Measurements from ENCODE around the gene DNPH1.

DNPH1 gene

DNA sequence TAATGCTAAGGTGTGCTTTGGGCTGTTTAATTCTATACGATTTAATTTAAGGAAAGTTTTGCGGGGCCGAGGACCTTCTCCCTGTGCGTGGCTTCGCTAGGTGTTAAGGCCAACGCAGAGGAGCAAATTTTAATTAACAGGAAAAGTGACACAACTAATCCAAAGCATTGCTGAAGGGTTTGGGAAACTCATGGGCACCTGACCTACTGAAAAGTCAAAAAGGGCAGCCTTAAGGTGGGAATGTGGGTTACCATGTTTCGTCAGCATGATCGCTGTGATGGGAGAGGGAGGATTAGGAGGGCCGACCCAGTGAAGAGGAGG, 47.7 kb downstream of the DNPH1 start:
- no peak for DNase-seq (ENCODE audit: low spot score)

DNA sequence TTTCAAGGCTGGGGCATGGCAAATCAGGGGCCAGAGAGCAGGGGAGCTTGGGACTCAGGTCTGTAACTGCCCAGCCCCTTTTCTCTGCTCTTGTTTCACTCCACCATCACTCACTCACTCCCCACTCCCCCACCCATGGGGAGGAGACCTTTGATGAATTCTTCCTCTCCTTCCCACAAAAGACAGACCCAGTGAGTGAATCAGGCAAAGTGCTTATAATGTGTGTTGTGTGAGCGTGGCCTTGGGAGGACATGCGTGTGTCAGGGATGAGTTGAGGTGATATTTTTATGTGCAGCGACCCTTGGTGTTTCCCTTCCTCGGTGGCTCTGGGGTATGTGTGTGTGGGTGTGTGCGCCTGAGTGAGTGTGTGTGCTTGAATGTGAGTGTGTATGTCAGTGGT, 48.3 kb downstream of the DNPH1 start:
- DNase-seq (ENCODE audit: low spot score): no peak

DNA sequence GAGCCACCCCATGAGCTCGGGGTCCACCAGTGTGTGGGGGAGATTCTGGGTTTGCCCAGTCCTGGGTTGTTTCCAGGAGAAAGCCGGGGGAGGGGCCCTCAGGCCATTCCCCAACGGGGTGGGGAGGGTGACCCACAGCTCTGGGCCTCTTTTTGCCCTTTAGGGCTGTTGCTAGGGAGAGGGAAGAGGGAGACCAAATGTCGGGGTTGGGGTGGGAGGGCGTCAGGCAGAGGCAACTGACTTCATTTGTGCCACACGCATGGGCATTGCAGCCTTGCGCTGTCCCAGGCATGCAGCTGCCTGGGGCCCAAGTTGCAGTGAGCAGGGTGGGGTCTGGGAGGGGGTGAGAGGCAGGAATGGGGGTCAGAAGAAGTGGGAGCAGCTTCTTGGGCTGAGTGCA, 49.2 kb downstream of the DNPH1 start:
- DNase-seq (ENCODE audit: low spot score): no peak

DNA sequence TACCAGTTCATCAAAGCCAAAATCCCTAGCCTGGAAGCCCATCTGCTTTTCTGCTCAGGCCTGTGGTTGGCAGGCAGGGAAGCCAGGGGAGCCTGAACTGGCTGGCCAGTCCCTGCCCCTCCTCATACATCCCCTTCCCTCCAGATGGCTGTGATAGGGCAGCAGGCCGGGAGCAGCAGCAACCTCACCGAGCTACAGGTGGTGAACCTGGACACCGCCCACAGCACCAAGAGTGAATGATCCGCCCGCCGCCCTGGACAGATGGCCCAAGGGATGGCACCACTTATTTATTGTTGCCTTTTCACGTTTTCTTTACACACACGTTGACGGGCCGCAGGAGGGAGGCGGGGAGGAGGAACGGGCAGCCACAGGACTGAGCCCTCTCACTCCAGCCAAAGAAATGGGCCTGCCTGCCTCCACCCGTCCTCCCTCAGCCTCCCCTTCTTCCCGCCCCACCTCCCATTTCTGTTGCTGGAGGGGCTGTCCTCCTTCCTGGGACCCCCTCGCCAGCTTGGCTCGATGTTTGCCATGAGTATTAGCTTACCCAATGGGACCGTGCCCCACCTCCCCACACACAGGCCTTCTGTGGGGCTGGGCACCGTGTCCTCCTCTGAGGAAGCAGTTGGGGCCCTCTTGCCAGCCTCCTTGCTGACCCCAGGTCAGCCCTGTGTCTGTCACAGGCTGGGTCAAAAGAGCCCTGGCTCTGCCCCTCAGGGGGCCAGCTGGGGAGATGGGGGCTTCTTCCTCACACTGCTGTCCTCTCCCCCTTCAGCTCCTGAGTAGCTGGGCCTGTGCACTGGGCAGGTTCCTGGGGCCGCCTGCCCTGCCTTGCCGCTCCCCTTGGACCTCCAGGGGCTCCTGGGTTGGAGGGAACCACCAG, 50.1 kb downstream of the DNPH1 start:
- no peak for DNase-seq (ENCODE audit: low spot score)

DNA sequence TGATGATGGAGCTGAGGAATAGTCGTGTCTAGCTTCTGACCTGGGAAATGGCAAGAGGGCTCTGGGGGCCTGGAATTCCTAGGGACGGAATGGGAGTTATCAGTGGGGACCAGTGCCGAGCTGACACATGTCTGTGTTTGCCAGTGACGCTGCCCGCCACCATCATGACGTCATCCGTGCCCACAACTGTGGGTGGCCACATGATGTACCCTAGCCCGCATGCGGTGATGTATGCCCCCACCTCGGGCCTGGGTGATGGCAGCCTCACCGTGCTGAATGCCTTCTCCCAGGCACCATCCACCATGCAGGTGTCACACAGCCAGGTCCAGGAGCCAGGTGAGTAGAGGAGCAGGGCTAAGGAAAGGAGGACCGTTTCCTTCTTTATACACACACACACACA, 51.1 kb downstream of the DNPH1 start:
- DNase-seq (ENCODE audit: low spot score): no peak

DNA sequence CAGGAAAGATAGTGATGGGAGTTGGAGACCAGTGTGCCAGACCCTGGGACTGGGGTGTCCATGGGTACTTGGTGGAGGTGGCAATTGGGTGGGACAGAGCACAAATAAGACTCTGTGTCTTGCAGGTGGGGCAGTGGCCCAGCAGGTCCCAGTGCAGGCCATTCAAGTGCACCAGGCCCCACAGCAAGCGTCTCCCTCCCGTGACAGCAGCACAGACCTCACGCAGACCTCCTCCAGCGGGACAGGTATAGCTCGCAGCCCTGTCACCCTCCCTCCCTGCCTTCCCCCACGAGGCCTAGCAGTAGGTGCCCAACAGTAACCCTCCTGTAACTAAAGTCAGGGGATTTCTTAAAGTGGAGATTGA, 52.9 kb downstream of the DNPH1 start:
- DNase-seq (ENCODE audit: low spot score): no peak

DNA sequence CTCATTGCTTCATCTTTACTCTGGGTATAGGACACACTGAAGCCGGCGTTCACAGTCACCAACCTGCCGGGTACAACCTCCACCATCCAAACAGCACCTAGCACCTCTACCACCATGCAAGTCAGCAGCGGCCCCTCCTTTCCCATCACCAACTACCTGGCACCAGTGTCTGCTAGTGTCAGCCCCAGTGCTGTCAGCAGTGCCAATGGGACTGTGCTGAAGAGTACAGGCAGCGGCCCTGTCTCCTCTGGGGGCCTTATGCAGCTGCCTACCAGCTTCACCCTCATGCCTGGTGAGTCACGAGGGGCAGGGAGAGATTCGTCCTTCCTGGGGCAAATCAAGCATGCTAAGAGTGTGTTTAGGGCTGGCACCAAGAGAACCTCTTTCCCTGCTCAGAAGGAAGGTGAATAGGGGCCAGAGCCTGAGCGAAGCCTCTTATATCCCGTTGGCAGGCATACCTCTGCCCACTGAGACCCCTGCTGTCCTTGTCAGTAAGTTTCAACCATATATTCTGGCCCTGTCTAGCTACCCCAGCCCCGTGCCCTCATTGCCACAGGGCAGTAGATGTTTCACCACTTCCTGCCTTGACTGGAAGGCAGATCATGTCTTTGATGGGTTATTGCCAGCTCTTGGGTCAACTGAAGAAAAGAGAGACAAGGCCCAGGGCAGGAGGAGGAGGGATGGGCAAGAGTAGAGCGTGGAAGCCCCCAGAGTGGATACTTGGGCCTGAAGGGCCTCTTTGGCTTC, 53.4 kb downstream of the DNPH1 start:
- no peak for DNase-seq (ENCODE audit: low spot score)

All from D341Med (cell line).